GM21529 (cell line): ENCODE data around the gene KIAA1328.
"Not testable (repeated sequence)": the region's sequence is repeated elsewhere in the genome, so short reads cannot be mapped to it uniquely, and the experiment has no call there.

Source experiments
- ATAC-seq: cut with Tn5 transposase; IDR thresholded peaks from one replicate; pipeline ENCODE4 v1.9.1; 2021; ENCODE audit not compliant: unreplicated experiment

Gene KIAA1328

DNA sequence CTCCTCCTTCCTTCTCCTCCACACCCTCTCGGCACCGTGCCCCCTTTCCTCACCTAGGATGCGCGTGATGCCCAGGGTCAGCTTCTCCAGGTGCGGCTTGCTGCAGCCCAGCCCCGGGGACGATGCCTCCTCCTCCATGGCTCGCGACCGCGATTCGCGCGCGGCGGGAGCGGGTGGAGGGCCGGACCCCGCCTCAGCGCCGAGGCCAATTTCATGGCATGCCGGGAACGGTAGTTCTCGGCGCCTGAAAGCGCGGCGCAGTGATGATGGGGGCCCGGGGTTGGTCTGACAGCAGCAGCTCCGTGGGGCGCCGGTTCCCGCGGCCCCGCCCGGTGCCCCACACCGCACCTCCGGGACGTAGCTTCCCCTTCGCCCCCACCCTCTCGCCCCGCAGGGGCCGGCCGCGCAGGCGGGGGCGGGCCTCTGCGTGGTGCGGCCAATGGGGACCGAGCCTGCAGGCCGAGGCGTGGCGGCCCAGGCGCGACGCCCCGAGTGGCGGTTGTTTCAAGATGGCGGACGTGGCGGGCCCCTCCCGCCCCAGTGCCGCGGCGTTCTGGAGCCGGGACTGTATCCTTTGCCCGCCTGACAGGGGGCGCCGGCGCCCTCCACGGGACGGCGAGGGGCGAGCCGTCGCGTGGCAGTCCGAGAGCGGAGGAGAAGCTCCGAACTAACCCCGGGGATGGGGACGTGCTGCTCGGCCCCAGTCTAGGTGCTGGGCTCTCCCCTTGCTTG is at the start of gene KIAA1328, which contains the start of gene TPGS2:
KIAA1328 (plus strand) TSS at position 498 of the 732 bp plus-strand sequence; CDS start at position 510, 12 bp downstream.
TPGS2 (minus strand) TSS at position 373 of the 732 bp plus-strand sequence; CDS start at position 138, 235 bp downstream.
- peak; percentile 91 for ATAC-seq

DNA sequence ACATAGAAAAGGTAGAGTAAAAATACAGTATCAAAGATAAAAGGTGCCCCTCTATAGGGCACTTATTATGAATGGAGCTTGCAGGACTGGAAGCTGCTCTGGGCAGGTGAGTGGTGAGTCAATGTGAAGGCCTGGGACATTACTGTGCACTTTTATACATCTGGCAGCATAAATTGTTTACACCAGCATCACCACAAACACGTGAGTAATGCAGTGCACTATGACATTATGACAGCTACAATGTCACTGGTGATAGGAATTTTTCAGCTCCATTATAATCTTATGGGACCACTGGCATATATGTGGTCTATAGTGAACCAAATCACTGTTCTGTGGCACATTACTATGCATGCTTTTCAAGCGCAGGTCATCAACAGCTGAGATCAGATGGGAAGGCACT is 48.2 kb upstream of the KIAA1328 start:
- no peak for ATAC-seq

DNA sequence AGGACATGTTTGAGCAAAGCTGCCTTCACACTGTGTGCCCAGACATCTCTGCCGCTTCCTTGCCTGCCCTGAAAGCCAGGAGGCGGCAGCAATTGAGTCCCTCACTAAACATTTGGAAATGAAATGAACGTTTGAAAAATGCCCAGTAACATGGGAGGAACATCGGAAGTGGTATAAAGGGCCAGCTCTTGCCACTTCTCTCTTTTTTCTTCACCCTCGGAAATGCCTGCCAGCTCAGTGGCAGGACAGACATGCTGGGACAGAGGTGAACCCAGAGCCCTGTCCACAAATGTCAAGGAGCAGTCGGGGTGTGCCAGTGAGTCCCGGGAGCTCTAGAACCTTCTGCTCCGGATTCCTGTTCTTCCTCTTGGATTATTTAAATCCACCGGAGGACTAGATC is 46.2 kb upstream of the KIAA1328 start:
- no peak for ATAC-seq

DNA sequence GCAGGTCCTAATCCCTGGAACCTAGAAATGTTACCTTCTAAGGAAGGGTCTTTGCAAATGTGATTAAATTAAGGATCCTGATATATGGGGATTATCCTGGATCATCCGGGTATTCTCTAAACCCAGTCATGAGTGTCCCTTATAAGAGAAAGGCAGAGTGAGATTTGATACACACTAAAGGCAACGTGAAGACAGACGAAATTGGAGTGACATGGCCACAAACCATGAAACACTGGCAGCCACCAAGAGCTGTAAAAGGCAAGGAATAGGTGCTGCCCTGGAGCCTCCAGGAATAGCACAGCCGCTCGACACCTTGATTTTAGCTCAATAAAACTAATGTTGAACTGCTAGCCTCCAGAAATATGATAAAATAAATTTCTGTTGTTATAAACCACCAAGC is 45.1 kb upstream of the KIAA1328 start:
- no peak for ATAC-seq

DNA sequence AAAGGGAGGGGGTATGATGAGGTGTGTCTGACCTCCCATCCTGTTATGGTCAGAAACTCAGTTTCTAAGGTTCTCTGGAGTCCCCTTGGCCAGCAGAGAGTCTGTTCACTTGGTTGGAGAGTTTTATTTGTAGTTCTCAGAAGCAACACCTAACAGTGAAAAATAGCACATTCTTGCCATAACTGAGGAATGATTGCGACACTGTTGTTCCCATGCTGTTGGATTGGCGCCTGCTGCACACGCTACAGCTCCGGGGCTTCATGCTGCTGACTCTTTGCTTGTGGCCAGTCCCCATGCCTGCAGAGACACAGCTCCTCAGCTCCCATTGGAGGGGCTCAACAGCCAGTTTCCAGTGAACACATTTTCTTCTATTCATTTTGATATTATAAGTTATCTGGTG is 42.2 kb upstream of the KIAA1328 start:
- ATAC-seq: no peak

DNA sequence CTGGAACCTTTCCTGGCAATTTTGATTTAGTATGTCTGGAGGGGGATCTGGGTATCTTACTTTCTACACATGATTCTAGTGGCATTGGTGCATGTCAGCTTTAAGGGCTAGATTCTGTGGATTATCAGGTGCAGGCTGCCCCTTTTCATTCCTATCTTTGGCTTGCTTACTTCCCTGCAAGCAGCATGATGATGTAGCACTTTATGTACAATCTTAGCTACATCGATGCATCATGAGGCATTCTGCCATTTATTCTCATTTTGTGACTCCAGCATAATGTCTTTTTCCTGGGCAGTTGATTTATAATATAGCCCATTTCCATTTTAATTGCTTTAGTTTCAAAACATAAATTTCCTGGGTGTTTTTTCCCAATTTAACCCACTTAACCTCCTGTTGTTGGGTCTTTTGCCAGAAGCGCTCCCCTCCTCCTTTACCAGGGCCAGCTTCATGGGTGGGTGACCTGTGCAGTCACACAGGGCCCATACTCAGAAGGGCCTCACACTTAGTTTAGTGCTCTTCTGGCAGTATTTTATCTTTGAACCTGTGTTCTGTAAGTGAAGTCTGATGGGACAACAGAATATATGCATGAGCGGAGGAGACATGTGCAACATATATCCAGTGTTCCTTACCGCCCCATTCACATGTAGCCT is 36.2 kb upstream of the KIAA1328 start:
- ATAC-seq: no peak

DNA sequence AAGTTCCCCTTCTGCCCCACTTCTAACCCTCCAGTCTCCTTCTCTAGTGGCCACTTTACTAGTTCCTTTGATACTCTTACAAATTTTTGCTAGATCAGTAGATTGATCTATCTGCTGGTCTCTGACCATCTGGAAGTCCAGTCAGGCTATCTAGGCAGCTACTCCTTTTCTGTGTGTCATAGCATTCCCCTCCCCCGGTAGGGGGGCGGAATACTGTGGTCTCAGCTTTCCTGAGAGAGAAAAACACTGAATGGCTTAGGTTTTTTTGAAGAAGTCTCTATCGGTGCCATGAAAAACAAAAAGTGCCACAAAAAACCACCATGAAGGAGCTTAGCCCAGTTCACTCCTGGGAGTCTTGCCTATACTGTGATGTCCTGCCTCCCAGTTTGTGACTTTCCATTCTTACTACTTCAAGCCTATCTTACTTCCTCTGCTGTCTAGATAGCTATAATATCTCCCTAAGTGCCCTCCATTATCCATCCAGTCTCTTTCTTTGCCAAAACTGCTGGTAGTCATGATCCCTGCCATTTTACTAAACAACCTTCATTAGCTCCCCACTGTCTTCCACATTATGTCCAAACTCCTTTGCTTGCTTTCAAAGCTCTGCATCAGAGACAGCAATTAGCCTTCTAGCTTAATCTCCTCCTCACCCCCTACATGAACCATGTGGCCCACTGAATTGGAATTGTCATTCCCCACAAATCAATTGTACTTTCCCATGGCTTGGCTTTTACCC is 30.0 kb upstream of the KIAA1328 start:
- ATAC-seq: no peak

DNA sequence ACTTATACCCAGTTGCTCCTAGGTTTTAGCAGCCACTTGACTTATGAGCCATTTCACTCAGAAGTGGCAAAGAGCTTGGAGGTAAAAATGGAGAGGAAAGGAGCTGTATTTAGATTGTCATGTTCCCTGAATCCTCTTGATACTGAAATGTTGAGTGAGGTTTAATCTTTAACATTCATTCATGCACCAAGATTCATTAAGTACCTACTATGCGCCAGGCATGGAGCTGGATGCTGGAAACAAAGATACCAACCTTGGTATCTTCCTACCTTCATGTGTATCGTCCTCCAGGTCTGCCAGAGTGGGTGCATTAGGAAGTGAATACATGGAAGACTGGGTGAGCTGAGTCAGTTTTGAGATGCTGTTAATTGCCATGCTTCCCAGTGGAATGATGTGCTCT is 23.8 kb upstream of the KIAA1328 start:
- no peak for ATAC-seq

DNA sequence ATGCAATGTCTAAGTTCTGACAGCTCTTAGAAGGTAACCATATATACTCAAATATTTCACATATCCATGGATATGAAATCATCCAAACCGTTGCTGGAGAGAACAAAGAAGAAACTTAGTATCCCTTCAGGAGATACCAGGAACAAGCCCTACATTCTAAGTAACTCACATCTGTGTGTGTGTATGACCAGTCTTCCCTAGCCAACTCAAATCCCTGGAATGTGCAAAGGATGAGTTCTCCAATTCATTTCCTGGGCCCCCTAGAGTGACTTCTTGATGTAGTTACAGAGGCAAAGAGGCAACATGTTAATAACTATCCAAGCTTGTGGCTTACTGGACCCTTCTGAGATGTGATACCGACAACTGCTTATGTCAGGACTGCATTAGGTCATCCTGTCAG is 20.2 kb upstream of the KIAA1328 start:
- no peak for ATAC-seq

DNA sequence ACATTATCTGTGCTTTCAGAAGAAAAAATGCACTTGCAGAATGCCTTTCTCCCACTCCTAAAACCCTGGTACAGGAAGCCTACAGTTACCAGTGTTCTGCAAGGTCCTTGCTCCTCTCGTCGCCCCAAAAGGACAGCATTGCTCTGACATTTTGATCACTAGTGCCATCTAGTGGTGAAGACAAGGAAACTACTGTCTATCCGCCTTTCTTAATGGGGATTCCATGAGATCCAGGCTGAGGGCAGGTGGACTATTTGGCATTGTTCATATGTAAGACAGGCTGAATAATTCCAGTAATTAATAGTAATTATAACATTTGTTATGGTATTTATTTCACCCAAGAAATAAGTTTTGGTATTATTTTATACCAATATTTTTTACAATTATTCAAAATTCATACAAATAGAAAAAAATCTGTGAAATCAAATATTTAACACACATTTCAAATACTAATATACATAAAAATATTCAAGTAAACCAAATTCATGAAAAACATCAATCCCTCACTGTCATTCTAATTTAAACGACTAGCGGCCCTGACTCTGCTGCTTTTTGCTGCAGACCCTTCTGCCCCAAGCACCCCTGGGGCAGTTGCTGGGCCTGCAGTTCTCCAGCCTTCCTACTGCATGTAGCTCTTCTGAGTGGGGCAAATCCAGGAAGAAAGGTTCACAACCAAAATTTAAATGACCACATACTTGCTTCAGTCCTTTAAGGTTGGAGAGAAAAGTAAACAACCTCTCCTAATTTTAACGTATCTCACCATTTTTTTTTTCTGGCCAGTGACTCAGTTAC is 19.1 kb upstream of the KIAA1328 start:
- ATAC-seq: peak; percentile 96

DNA sequence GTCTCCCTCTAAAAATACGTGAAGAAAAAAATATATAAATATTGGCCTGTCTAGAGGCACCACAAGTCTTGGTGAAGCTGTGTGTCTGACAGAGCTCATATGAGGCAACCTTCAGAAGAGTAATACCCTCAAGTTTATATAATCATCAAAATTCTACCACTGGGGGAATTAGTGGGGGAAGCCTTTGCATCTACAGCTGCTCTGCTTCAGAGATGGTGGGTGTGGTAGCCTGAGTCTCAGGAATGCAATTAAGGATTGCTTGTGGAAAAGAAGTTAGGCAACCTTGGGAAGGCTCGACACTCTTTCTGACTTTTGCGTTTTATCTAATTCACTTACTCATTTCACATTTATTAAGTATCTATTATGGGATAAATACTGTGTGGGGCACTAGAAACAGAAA is 17.5 kb upstream of the KIAA1328 start:
- ATAC-seq: no peak

DNA sequence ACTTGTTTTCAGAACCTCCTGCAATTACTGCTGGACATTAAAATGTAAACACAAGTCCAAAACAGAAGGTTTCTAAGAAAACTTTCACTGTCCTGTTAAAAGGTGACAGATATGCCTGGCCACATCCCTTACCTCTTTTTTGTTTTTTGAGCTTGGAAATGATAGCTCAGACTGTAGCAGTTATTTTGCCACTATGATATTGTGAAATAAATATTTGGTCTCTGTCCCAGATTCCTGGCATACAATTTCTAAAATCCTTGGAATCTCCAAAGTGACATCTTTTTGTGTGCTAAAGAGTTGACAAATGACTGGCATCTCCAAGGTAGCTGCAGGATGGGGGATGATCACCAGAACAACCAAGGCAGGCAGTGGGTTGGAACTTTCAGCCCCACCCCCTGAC is 17.0 kb upstream of the KIAA1328 start:
- ATAC-seq: no peak

DNA sequence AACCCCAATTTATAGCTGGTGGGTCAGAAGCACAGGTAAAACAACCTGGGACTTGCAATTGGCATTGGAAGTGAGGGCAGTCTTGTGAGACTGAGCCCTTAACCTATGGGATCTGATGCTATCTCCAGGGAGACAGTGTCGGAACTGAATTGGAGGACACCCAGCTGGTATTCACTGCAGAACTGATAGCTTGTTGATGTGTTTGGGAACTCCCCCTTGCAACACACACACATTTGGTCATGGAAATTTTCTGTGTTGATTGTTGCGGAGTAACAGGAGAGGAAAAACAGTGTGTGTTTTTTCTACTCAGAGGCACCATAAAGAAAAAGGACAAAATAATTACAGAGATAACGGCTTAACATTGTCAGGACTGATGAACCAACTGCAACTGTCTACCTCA is 16.2 kb upstream of the KIAA1328 start:
- no peak for ATAC-seq

DNA sequence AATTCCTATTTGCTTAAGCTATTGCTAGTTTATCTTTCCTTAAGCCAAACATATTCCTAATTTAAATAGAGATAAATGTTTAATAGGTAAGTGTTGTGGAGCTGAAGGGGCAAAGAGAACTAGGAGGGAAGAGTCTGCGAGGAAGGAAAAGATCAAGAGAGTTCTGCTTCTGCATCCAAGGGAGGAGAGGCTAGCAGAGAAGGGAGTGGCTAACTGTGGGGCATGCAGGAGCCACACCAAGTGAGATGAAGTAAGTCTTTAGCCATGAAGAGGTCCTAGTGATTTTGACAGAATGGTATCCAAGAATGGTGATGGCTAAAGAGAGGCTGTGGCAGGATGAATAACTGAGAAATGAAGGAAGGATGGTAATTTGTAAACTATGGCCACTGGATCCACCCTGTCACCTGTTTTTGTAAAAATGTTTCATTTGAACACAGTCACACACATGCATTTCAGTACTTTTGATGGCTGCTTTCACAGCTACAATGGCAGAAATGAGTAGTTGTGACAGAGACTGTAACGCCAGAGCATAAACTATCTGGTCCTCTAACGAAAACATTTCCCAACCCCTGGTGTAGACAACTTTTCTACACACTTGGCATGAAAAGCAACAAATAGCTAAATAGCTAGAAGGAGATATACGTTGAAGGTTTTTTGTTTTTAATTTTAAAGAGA is 15.7 kb upstream of the KIAA1328 start:
- no peak for ATAC-seq

DNA sequence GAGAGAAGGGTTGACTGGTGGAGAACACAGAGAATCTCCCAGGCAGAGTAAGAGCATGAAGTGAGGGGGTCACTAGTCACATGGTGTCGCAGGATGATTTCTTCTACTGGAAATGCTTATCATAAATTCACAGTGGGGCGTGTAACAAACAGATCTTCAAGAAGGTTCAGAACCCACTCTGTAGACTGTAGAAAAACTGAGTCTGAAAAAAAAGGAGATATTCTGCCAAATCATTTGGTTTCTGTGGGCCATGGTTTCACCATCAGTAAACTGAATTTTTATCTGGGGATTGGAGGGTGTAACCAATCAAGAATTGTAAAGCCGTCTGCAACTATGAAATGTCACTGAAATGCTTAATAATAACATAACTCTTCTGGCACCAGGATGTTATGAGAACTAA is 15.1 kb upstream of the KIAA1328 start:
- ATAC-seq: no peak

DNA sequence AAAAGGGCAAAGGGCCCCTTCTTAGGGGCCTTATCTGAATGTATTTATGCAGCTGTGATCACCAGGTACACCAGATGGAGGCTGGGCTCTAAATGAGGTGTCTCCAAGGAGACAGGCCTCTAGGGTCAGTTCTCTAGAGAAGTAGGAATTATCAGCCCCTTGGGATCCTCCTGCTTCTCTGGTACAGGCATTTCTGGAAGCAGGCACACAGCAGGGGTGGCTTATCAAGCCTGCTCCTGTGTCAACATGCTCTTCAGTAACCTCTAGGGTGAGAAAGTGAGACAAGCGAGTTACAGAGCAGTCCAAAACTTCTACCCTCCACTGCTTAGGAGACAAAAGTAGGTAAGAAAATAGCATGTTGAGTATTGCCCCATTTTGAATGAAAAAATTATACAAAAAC is 13.9 kb upstream of the KIAA1328 start:
- ATAC-seq: no peak

DNA sequence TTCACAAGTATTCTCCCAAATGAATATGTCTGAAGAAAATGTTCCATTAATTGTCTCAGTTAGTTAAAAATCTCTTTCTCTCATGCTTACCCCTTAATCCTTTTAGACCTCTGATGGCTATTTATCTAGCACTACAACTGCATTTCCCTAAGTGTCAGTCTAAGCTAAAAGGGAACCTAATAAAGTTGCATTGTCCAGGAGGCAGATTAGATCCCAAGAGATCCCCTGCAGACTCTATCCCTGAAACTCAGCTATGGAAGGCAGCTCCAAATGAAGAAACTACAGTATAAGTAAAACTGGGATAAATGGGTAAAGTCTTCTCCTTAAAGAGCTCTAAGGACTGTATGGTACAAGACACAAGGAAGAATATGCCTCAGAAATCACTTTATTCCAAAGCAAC is 12.8 kb upstream of the KIAA1328 start:
- not testable (repeated sequence) for ATAC-seq

DNA sequence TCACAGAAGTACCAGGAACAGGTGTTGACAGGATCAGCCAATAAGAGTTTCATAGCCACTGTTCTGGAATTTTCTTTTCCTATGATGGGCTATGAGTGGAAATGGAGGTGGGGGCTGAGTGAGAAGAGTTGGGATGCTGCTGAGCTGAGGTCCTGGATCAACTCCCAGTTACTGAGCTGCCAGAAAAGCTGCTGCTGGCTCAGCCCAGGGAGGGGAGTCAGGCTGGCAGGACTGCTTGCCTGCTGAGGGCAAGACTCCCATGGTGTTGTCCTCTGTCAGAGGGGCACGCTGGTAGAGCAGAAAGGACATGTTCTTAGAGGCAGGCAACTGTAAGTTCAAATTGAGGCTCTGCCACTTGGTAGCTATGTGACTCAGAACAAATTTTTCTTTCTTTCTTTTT is 11.9 kb upstream of the KIAA1328 start:
- ATAC-seq: no peak

DNA sequence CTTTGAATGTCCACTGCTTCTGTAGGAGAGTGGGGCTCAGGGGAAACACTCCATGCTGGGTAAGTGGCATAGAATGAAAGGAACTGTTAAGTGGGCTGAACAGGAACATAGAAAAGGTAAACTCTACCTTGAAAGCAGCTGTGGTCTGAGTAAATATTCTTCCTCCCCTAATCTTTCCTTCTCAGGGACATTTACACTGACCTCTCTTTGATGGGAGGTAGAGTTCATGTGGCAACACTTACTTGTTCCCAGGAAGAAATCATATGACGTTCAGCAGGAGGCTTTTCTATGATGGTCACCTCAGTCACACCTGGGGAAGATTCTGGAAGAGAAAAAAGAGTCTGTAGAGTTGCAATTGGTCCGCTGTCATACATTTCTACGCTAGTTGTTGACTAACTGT is 10.3 kb upstream of the KIAA1328 start:
- no peak for ATAC-seq

DNA sequence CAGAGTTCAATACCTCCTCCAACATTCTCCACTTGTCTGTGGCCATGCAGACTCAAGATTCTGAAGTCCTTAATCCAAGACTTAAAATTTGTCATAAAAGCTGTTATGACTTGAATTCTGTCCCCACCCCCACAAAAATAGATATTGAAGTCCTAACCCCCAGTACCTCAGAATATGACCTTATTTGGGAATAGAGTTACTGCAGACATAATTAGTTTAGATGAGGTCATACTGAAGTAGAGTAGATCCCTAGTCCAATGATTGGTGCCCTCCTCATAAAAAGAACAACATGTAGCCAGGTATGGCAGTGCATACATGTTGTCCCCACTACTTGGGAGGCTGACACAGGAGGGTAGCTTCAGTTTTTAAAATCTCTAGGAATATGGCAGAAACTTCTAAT is 9.3 kb upstream of the KIAA1328 start:
- ATAC-seq: no peak

DNA sequence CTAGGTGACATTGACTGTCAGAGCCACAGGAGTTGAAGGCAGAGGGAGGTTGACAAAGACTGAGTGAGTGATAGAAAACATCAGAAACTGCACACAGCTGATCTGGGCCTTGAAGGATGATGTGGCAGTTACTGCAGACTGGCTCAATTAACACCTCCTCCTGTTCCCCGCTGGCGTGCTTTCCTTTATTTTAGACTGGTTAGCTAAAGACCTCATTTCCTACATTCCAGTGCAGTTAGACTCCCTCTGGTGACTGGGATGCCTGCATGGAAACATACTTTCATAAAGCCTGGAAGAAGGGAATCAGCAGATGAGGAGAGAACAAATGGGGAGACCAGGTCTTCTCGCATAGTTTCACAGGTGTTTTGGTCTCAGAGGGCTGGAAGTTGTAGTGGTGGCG is 7.2 kb upstream of the KIAA1328 start:
- ATAC-seq: no peak
